Activated B cell treated with CpG ODN at 0.5 μM for 24 hours (primary cell): ENCODE data around the gene IKBKE. TPM values are rescaled to one million over a fixed set of nuclear protein-coding genes. Genes with fewer than 3 reads are reported as not detected.

ENCODE experiments used
- ATAC-seq: fragments of 200-7000 bp; cut with Tn5 transposase; one replicate; pipeline ENCODE4 v1.10.0; 2021; ENCODE audit warnings: low read depth, mild to moderate bottlenecking, moderate library complexity
- CTCF ChIA-PET: fragments of 350-600 bp; sonication (Branson Sonifier 250); formaldehyde crosslinking; loops from one replicate; lab custom pipeline; 2021; ENCODE audit warnings: antibody characterized with exemption; lab: Charles Lee
- POLR2A ChIA-PET: fragments of 350-600 bp; sonication (Branson Sonifier 250); formaldehyde crosslinking; loops from one replicate; lab custom pipeline; 2021; ENCODE audit warnings: antibody characterized with exemption; lab: Charles Lee
- DNase-seq: peaks from one replicate; pipeline ENCODE4 v3.0.0; 2022
- H3K27ac Mint-ChIP-seq: one replicate; pipeline ENCODE4 v1.8.0; 2020; ENCODE audit warnings: mixed read lengths
- H3K27me3 Mint-ChIP-seq: one replicate; pipeline ENCODE4 v1.8.0; 2021; ENCODE audit warnings: mixed read lengths
- H3K36me3 Mint-ChIP-seq: one replicate; pipeline ENCODE4 v1.8.0; 2021; ENCODE audit warnings: low read depth, mixed read lengths
- H3K4me1 Mint-ChIP-seq: one replicate; pipeline ENCODE4 v1.8.0; 2021; ENCODE audit warnings: mixed read lengths
- H3K4me3 Mint-ChIP-seq: one replicate; pipeline ENCODE4 v1.8.0; 2020; ENCODE audit warnings: mild to moderate bottlenecking, mixed read lengths
- H3K9me3 Mint-ChIP-seq: one replicate; pipeline ENCODE4 v1.8.0; 2020; ENCODE audit warnings: mixed read lengths
- intact Hi-C: fragments of 100-400 bp; cut with micrococcal nuclease; formaldehyde crosslinking; loops from one replicate; pipeline ENCODE4 v1.15.1; 2024
- total RNA-seq: library from RNA; stranded (reverse); gene quantifications from 2 replicates; pipeline ENCODE4 v1.2.3, GENCODE V29; 2022
- TF ChIP-seq, protein P1 (sequence below): fragments of 200-600 bp; IDR thresholded peaks from one replicate; pipeline ENCODE4 v1.8.0; 2022; ENCODE audit warnings: antibody characterized with exemption, mild to moderate bottlenecking

The IKBKE gene
- total RNA-seq, 1 donor from 2014 or later = 56.3 TPM

DNA sequence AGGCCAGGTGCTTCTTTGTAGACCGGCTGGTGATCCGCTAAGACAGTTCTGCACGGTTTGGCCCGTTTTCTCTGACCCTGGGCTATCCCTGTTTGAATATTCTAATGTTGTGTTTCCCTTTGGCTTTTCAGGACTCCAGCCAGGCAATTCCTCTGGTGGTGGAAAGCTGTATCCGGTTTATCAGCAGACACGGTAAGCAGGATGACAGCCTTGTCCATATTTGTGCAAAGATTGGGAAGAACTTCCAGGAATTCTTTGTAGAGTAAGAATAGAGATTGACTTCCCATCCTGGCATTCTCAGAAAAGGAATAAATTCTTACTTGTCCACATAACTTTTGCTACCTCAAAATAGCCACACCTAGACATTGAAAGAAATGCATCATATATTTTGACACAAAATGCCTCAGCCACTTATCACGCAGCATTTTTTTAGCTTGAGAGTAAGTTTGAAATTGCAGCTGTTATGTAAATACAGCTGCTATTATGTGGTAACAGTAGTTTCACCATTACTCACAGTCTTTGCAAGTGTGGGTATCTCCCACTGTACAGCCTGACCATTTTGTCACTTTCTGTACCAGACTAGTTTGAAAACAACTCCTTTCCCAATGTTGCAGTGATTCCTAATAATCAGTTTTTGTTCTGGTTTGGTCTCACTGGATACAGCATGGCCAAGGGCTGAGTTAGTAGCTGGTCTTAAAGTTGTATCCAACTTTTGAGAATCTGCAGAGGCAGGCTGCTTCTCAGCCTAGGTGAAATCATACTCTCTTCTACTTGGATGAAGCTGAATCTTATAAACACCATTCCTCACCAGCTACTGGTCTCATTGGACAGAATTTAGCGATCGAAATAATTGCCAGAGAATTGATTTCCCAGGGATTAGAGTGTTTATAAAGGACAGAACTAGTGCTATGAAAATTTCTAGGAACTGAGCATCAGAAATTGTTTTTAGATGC is 40.0 kb upstream of the IKBKE start:
- POLR2A ChIA-PET = no interaction called here
- ATAC-seq = peak; percentile 21
- H3K27ac Mint-ChIP-seq = no peak overlapping the region
- TF ChIP-seq, protein P1, sequence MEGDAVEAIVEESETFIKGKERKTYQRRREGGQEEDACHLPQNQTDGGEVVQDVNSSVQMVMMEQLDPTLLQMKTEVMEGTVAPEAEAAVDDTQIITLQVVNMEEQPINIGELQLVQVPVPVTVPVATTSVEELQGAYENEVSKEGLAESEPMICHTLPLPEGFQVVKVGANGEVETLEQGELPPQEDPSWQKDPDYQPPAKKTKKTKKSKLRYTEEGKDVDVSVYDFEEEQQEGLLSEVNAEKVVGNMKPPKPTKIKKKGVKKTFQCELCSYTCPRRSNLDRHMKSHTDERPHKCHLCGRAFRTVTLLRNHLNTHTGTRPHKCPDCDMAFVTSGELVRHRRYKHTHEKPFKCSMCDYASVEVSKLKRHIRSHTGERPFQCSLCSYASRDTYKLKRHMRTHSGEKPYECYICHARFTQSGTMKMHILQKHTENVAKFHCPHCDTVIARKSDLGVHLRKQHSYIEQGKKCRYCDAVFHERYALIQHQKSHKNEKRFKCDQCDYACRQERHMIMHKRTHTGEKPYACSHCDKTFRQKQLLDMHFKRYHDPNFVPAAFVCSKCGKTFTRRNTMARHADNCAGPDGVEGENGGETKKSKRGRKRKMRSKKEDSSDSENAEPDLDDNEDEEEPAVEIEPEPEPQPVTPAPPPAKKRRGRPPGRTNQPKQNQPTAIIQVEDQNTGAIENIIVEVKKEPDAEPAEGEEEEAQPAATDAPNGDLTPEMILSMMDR = no peak
- no peak for DNase-seq
- no peak overlapping the region for H3K4me3 Mint-ChIP-seq
- H3K4me1 Mint-ChIP-seq = no peaks in the 10 kb centered on the region
- H3K36me3 Mint-ChIP-seq = peaks cover 71% of the 10 kb centered on the region
- no peaks in the 10 kb centered on the region for H3K27me3 Mint-ChIP-seq
- intact Hi-C loops = no loop called here
- CTCF ChIA-PET = no interaction called here
- H3K9me3 Mint-ChIP-seq = no peaks in the 10 kb centered on the region

DNA sequence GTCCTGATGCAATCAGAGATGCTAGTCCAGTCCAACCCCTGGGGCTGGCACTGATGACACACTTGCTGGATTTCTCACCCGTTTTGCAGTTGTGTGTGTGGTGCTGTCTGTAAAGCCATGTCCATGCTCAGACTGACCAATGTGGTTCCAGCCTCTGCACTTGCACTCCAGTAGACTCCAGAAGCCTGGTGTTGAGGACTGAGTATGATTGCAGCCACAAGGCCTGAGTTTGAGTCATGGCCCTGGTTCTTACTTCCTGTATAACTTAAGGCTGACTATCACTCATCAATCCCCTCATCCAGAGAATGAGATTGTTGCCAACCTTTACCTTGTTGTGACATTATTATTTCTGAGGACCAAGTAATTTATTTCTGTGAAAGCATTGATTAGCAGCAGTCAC is 34.8 kb upstream of the IKBKE start:
- TF ChIP-seq, protein P1 = no peak
- no peak for ATAC-seq
- ChIA-PET POLR2A (no interaction called here), CTCF (no interaction called here)
- no peaks in the 10 kb centered on the region for H3K27me3 Mint-ChIP-seq
- H3K4me1 Mint-ChIP-seq = no peaks in the 10 kb centered on the region
- intact Hi-C loops = no loop called here
- H3K9me3 Mint-ChIP-seq = no peaks in the 10 kb centered on the region
- H3K36me3 Mint-ChIP-seq = peaks cover 84% of the 10 kb centered on the region
- H3K27ac Mint-ChIP-seq = no peak overlapping the region
- H3K4me3 Mint-ChIP-seq = no peak overlapping the region
- DNase-seq = no peak

DNA sequence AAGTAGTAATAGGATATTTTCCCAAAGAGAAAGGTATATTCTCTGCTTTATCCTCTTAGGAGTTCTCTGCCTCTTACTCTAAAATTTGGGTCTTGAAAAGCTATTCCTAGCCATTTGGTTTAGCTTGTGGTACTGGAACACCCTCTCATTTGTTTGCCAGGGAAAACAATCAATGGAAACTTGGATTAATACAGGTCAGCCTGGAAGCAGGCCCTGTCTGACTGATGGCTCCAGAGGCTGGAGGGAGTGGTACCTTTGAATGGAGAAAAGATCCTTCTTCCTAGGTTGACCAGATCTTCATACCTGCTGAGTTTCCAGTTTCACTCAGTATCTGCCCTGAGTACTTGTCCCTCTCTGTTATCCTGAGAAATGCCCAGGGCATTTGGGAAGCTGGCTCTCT is 31.7 kb upstream of the IKBKE start:
- no peaks in the 10 kb centered on the region for H3K27me3 Mint-ChIP-seq
- intact Hi-C loops = no loop called here
- TF ChIP-seq, protein P1 = no peak
- ChIA-PET POLR2A (no interaction called here), CTCF (no interaction called here)
- H3K9me3 Mint-ChIP-seq = no peaks in the 10 kb centered on the region
- H3K4me1 Mint-ChIP-seq = no peaks in the 10 kb centered on the region
- H3K36me3 Mint-ChIP-seq = peaks cover 84% of the 10 kb centered on the region
- DNase-seq (no peak), ATAC-seq (no peak)
- H3K4me3 Mint-ChIP-seq = no peak overlapping the region
- no peak overlapping the region for H3K27ac Mint-ChIP-seq

DNA sequence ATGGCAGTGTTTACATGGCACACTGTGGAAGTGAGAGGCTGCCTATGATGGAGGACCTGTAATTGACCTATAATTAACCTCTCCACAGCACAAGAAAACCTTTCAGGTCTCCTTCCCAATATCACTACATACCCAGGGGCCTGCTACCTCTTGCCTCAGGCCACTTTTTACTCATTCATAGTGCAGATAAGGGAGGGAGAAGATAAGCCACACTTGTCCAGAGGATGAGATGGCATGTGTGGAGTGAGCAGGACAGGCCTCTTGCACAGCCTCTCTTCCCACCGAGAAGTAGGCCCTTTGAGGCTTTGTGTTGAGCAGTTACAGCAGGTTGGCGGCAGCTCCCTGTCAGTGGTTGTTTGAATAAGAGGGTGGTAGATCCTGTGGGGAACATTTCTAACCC is 31.1 kb upstream of the IKBKE start:
- Mint-ChIP-seq H3K4me3 (no peak overlapping the region), H3K27me3 (no peaks in the 10 kb centered on the region), H3K36me3 (peaks cover 84% of the 10 kb centered on the region), H3K27ac (no peak overlapping the region), H3K9me3 (no peaks in the 10 kb centered on the region), H3K4me1 (no peaks in the 10 kb centered on the region)
- ChIA-PET CTCF (no interaction called here), POLR2A (no interaction called here)
- TF ChIP-seq, protein P1 = no peak
- ATAC-seq (no peak), DNase-seq (no peak)
- intact Hi-C loops = no loop called here

DNA sequence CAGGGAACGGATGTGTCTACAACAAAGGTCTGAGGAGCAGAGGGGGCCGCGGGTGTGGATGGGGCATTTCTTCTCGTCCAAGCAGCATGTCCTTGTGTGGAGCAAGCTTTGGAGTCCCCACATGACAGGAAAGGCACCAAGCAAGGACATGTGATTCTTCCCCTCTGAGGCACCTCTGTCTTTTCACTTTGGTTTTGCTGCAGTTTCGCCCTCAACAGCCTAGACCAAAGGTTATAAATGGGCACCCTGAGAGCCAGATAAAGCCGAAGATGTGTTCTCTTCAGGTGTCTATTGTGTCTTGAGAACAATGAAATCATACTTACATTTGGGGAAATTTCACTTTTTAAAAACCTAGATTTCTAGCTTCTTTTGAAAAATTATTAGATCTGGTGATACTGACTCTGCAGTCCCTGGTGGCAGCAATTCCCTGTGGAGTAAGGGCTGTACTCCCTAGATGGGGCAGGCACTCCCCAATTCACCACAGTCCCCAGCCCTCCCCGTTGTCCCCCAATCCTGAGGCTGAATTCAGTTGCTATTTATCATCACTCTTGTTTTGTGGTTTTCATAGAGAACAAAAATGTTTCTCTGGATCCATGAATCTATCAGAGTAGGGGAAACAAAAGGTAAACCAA is 28.8 kb upstream of the IKBKE start:
- Mint-ChIP-seq H3K4me1 (no peaks in the 10 kb centered on the region), H3K4me3 (no peak overlapping the region), H3K9me3 (no peaks in the 10 kb centered on the region), H3K36me3 (peaks cover 83% of the 10 kb centered on the region), H3K27me3 (no peaks in the 10 kb centered on the region), H3K27ac (no peak overlapping the region)
- ATAC-seq (no peak), DNase-seq (no peak)
- intact Hi-C loops = no loop called here
- POLR2A ChIA-PET = no interaction called here
- CTCF ChIA-PET = interaction anchor here (1.2 kb wide), 1 partner anchor 21 kb away, joined by 3 read pairs; no protein-coding TSS in a partner anchor
- TF ChIP-seq, protein P1 = no peak
